Thyroid gland (tissue), 4 donors: ENCODE results near the gene SUSD5. TPM values are rescaled to one million over a fixed set of nuclear protein-coding genes. Genes with fewer than 3 reads are reported as not detected.

Source experiments
- DNase-seq, 2 donors: peaks; one replicate each; pipeline ENCODE4 v3.0.0-alpha.2; 2019
- H3K27ac ChIP-seq, 3 donors: fragments of 200-600 bp; sonication (generic); 1 replicate in 2 of 3; 2 replicates in 1 of 3; pipeline ENCODE4 v1.5.1; 2016 to 2019; ENCODE audit warnings: mild to moderate bottlenecking in 1 of 3, moderate library complexity in 1 of 3
- H3K27me3 ChIP-seq: fragments of 200-600 bp; sonication (generic); one replicate; pipeline ENCODE4 v1.5.1; 2019
- H3K36me3 ChIP-seq, 2 donors: fragments of 200-600 bp; sonication (generic); one replicate each; pipeline ENCODE4 v1.5.1; 2016 to 2019
- H3K4me1 ChIP-seq, 2 donors: fragments of 200-600 bp; sonication (generic); one replicate each; pipeline ENCODE4 v1.5.1; 2017 to 2019
- H3K4me3 ChIP-seq, 3 donors: fragments of 200-600 bp; sonication (generic); replicated peaks in 1 of 3; 1 replicate in 2 of 3; 2 replicates in 1 of 3; pipeline ENCODE4 v1.5.1; 2016; ENCODE audit warnings: mild to moderate bottlenecking in 1 of 3
- H3K9me3 ChIP-seq: fragments of 200-600 bp; sonication (generic); one replicate; pipeline ENCODE4 v1.5.1; 2017
- CTCF ChIP-seq, 6 experiments: fragments of 200-600 bp in 3 of 6; fragments of 450-650 bp in 3 of 6; sonication (generic) in 3 of 6; IDR thresholded peaks; one replicate each; pipeline ENCODE4 v1.5.1; 2016 to 2019; ENCODE audit warnings: antibody characterized with exemption in 6 of 6, mild to moderate bottlenecking in 2 of 6, inconsistent platforms in 1 of 6, moderate library complexity in 1 of 6
- POLR2A ChIP-seq, 2 donors: fragments of 450-650 bp; IDR thresholded peaks; one replicate each; pipeline ENCODE4 v1.6.1; 2017; ENCODE audit warnings: antibody characterized with exemption in 2 of 2, mild to moderate bottlenecking in 2 of 2, moderate library complexity in 1 of 2
- WGBS, 2 donors: methylation state at CpG; one replicate each; pipeline ENCODE4 v1.1.5; 2017; 5-methylcytosine and 5-hydroxymethylcytosine counted together
- intact Hi-C: fragments of 100-400 bp; cut with DNase I; formaldehyde crosslinking; loops from one replicate; pipeline ENCODE4 v1.15.1; 2023
- total RNA-seq, 4 donors: library from RNA; depleted of rRNA; stranded (reverse); fragments of >200 nt; gene quantifications; one replicate each; pipeline ENCODE4 v1.2.3, GENCODE V29; 2016

Gene SUSD5
- total RNA-seq, 4 donors from 2014 or later = 2.3 to 9.6 (median 2.8) TPM

- Histone ChIP-seq H3K27ac (no peak overlapping the region), H3K9me3 (no peaks in the 10 kb centered on the region), H3K4me3 (no peak overlapping the region), H3K27me3 (no peaks in the 10 kb centered on the region), H3K36me3 (no peaks in the 10 kb centered on the region), H3K4me1 (peaks cover 16 to 17% of the 10 kb centered on the region in 2 donors)
- intact Hi-C loops = no loop called here
- 20 to 66% methylated on average over 16 to 18 of the region's 19 CpGs for whole genome bisulfite sequencing, 2 donors
- TF ChIP-seq POLR2A (IDR thresholded peaks at IDR 0.05) = no peak
- no peak for TF ChIP-seq CTCF (IDR thresholded peaks at IDR 0.05)
- DNase-seq = peak; percentile 53 to 66
Measured at GRCh38 chr3:33174711-33175414, 43.7 kb downstream of the SUSD5 start.

GRCh38 chr3:33174095-33174494, 44.5 kb downstream of the SUSD5 start:
- 68% methylated on average over 3 to 4 of the region's 4 CpGs for WGBS, 2 donors
- Histone ChIP-seq H3K36me3 (no peaks in the 10 kb centered on the region), H3K4me3 (no peak overlapping the region), H3K4me1 (peaks cover 16 to 17% of the 10 kb centered on the region in 2 donors), H3K27me3 (no peaks in the 10 kb centered on the region), H3K9me3 (no peaks in the 10 kb centered on the region), H3K27ac (peak overlapping the region in 1 of 3 donors; percentile 19)
- intact Hi-C loops = no loop called here
- peak in 1 of 2 donors; percentile 13 for DNase-seq
- no peak for TF ChIP-seq POLR2A (IDR thresholded peaks at IDR 0.05)
- no peak for TF ChIP-seq CTCF (IDR thresholded peaks at IDR 0.05)

DNA sequence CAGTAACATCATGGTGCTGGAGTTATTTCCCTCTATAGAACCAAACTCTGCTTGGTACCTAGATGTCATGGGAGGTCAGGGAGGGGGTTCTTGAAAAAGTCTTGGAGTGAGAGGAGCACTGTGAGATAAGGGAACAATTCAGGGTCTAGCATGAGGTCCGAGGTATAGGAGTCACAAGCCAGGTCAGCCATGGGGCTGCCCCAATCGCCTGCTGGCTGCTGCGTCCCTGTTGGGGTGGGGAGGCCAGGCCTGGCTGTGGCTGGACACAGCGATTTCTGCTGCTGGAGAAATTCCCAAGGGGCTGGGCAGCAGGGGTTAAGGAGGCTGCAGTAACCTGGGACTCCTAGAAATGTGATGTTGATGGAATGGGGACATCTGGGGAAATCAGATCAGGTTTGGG, 44.9 kb downstream of the SUSD5 start:
- Histone ChIP-seq H3K4me3 (no peak overlapping the region), H3K27me3 (no peaks in the 10 kb centered on the region), H3K27ac (peak overlapping the region in 1 of 3 donors; percentile 19), H3K9me3 (no peaks in the 10 kb centered on the region), H3K4me1 (peaks cover 16 to 17% of the 10 kb centered on the region in 2 donors), H3K36me3 (no peaks in the 10 kb centered on the region)
- DNase-seq = no peak
- intact Hi-C loops = no loop called here
- TF ChIP-seq CTCF (IDR thresholded peaks at IDR 0.05) (no peak), POLR2A (IDR thresholded peaks at IDR 0.05) (no peak)
- WGBS, 2 donors = 64 to 74% methylated on average over 4 of the region's 4 CpGs

DNA sequence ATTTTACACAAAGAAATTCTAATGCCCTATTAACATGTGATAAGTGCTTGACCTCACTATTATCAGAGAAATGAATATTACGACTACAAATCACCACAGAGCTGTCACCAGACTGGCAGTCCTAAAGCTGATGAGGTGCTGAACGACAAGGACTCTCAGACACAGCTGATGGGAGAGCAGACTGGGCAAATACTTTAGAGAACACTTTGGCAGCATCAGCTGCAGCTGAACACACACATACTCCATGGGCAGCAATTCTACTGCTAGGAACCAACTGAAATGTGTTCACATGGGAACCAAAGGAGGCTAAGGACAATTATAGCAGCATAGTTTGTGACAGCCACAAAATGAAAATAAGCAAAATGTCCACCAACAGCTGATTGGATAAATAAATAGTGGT, 45.5 kb downstream of the SUSD5 start:
- no peaks in the 10 kb centered on the region for H3K36me3 ChIP-seq
- DNase-seq = peak; percentile 59 to 61
- no peaks in the 10 kb centered on the region for H3K9me3 ChIP-seq
- no peak for TF ChIP-seq CTCF (IDR thresholded peaks at IDR 0.05)
- no peak for TF ChIP-seq POLR2A (IDR thresholded peaks at IDR 0.05)
- no peak overlapping the region for H3K4me3 ChIP-seq
- H3K4me1 ChIP-seq = peaks cover 16 to 17% of the 10 kb centered on the region in 2 donors
- no peaks in the 10 kb centered on the region for H3K27me3 ChIP-seq
- 14 to 16% methylated on average over 2 of the region's 2 CpGs for WGBS, 2 donors
- intact Hi-C loops = no loop called here
- H3K27ac ChIP-seq = peak overlapping the region in 1 of 3 donors; percentile 19

DNA sequence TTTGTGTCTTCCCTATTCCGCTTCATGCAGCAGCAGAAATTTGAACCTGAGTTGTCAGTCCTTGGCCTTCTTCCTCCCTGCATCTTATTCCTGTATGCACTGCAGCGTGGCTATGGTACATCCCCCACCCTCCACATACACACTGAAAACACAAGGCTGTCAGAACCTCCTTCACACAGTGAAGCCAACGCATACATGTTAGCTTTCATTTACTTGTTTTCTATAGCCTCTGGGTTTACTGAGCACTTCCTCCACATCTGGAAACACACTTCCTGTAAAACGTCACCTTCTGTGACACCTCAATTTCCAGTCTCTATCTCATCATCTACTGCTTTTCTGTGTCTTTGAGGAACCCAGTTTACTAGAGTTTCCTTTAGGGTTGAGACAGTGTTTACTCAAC, 47.0 kb downstream of the SUSD5 start:
- Histone ChIP-seq H3K27ac (no peak overlapping the region), H3K4me3 (no peak overlapping the region), H3K4me1 (peaks cover 16 to 17% of the 10 kb centered on the region in 2 donors), H3K36me3 (no peaks in the 10 kb centered on the region), H3K9me3 (no peaks in the 10 kb centered on the region), H3K27me3 (no peaks in the 10 kb centered on the region)
- no peak for TF ChIP-seq CTCF (IDR thresholded peaks at IDR 0.05)
- TF ChIP-seq POLR2A (IDR thresholded peaks at IDR 0.05) = no peak
- WGBS, 2 donors = 75 to 79% methylated on average over 4 of the region's 4 CpGs
- intact Hi-C loops = no loop called here
- DNase-seq = no peak
